Panc1 (cell line): ENCODE results near the gene IGFN1. TPM values are rescaled to one million over a fixed set of nuclear protein-coding genes. Genes with fewer than 3 reads are reported as not detected.

Experiments
- ATAC-seq: fragments of 200-7000 bp; cut with Tn5 transposase; 2 replicates; pipeline ENCODE4 v1.9.1; 2020; ENCODE audit warnings: mild to moderate bottlenecking, moderate library complexity
- BruUV-seq: library from RNA; stranded (reverse); fragments of 400-500 nt; replicated peaks from 2 replicates; lab custom pipeline; 2021; lab: Mats Ljungman, UMichigan
- CTCF ChIA-PET: fragments of 300-600 bp; sonication (Branson Sonifier 250); formaldehyde crosslinking; loops from one replicate; lab custom pipeline; 2022; ENCODE audit warnings: antibody characterized with exemption; lab: Charles Lee
- POLR2A ChIA-PET: fragments of 300-600 bp; sonication (Branson Sonifier 250); formaldehyde crosslinking; loops from one replicate; lab custom pipeline; 2022; ENCODE audit warnings: antibody characterized with exemption; lab: Charles Lee
- DNase-seq: peaks from one replicate; pipeline ENCODE4 v3.0.0-alpha.2; 2010; ENCODE audit warnings: low read depth, low spot score
- H3K27ac ChIP-seq: 2 replicates; pipeline ENCODE4 v1.5.1; 2011; ENCODE audit warnings: mild to moderate bottlenecking, low read length, inconsistent platforms
- H3K27me3 ChIP-seq: fragments of 200-500 bp; sonication (Bioruptor generic); 2 replicates; pipeline ENCODE4 v1.6.0; 2014; ENCODE audit warnings: low read length, inconsistent platforms; ENCODE audit not compliant: control insufficient read depth, insufficient read depth
- H3K36me3 ChIP-seq: fragments of 200-500 bp; sonication (Bioruptor generic); 2 replicates; pipeline ENCODE4 v1.5.1; 2014; ENCODE audit warnings: inconsistent platforms, mild to moderate bottlenecking, low read length, moderate library complexity; ENCODE audit not compliant: control insufficient read depth, insufficient read depth
- H3K4me1 ChIP-seq: 2 replicates; pipeline ENCODE4 v1.5.1; 2011; ENCODE audit warnings: inconsistent platforms, mild to moderate bottlenecking, low read length, moderate library complexity; ENCODE audit not compliant: control insufficient read depth, insufficient read depth
- H3K4me3 ChIP-seq, 2 experiments: 2 replicates each; pipeline ENCODE4 v1.5.1; 2011 to 2012; ENCODE audit warnings: low read depth in 2 of 2, low read length in 2 of 2, mild to moderate bottlenecking in 2 of 2, inconsistent platforms in 1 of 2, moderate library complexity in 1 of 2
- H3K9me3 ChIP-seq: fragments of 200-500 bp; sonication (Bioruptor generic); 2 replicates; pipeline ENCODE4 v1.5.1; 2014; ENCODE audit warnings: low read depth, mild to moderate bottlenecking, inconsistent platforms, low read length, moderate library complexity; ENCODE audit not compliant: control insufficient read depth, insufficient read depth
- CTCF ChIP-seq: fragments of 450-650 bp; IDR thresholded peaks from 2 replicates; pipeline ENCODE4 v1.5.1; 2017; ENCODE audit warnings: mild to moderate bottlenecking
- POLR2AphosphoS5 ChIP-seq: IDR thresholded peaks from 2 replicates; pipeline ENCODE4 v1.6.1; 2012; ENCODE audit warnings: mild to moderate bottlenecking, low read depth, low read length, moderate library complexity
- REST ChIP-seq, 2 experiments: IDR thresholded peaks; 2 replicates each; pipeline ENCODE4 v1.6.1; 2011 to 2012; ENCODE audit warnings: low read depth in 2 of 2, control low read depth in 1 of 2, low read length in 1 of 2, mild to moderate bottlenecking in 1 of 2, moderate library complexity in 1 of 2; ENCODE audit not compliant: insufficient read depth in 1 of 2
- SIN3A ChIP-seq: IDR thresholded peaks from 2 replicates; pipeline ENCODE4 v1.6.1; 2012; ENCODE audit warnings: low read depth, mild to moderate bottlenecking, low read length, moderate library complexity, borderline replicate concordance; ENCODE audit not compliant: insufficient read depth
- TCF7L2 ChIP-seq: IDR thresholded peaks from 2 replicates; pipeline ENCODE4 v1.6.1; 2011; ENCODE audit warnings: mild to moderate bottlenecking, low read depth, low read length, inconsistent platforms
- in situ Hi-C: cut with HindIII; loops from 2 replicates; pipeline ENCODE4 v1.10.0; 2016; ENCODE audit warnings: low sequenced_read_pairs, low pct_unique_long_range_greater_than_20kb
- intact Hi-C: fragments of 100-400 bp; cut with micrococcal nuclease; formaldehyde crosslinking; loops from one replicate; pipeline ENCODE4 v1.10.0; 2022; ENCODE audit not compliant: unreplicated experiment
- total RNA-seq: library from RNA; stranded (reverse); gene quantifications from one replicate; pipeline ENCODE4 v1.2.1, GENCODE V29; 2021; ENCODE audit not compliant: unreplicated experiment

The IGFN1 gene
- total RNA-seq, 1 experiment from 2014 or later: not detected

GRCh38 chr1:201178718-201179117 is 11.9 kb upstream of the IGFN1 start:
- ChIA-PET CTCF (interaction anchor here (0.5 kb wide), 1 partner anchor 158 kb away, joined by 6 read pairs; no protein-coding TSS in a partner anchor), POLR2A (no interaction called here)
- in situ Hi-C loops (no loop called here), intact Hi-C loops (no loop called here)
- no peak for ATAC-seq
- no peak for DNase-seq
- Histone ChIP-seq H3K4me1 (no peaks in the 10 kb centered on the region), H3K9me3 (no peaks in the 10 kb centered on the region), H3K36me3 (no peaks in the 10 kb centered on the region), H3K4me3 (no peak overlapping the region), H3K27me3 (peaks cover 14% of the 10 kb centered on the region), H3K27ac (no peak overlapping the region)
- TF ChIP-seq POLR2AphosphoS5 (no peak), TCF7L2 (no peak), REST (IDR thresholded peaks at IDR 0.05; ENCODE audit: insufficient read depth in 1 of 2, low read depth in 2 of 2, low read length in 1 of 2) (no peak), SIN3A (no peak), CTCF (no peak)
- BruUV-seq: no TSS peak

- DNase-seq (no peak), ATAC-seq (no peak)
- Histone ChIP-seq H3K9me3 (no peaks in the 10 kb centered on the region), H3K27ac (no peak overlapping the region), H3K36me3 (no peaks in the 10 kb centered on the region), H3K4me3 (no peak overlapping the region), H3K27me3 (peaks cover 16% of the 10 kb centered on the region), H3K4me1 (no peaks in the 10 kb centered on the region)
- TF ChIP-seq POLR2AphosphoS5: no peak
- TF ChIP-seq CTCF: no peak
- TF ChIP-seq SIN3A: no peak
- TF ChIP-seq TCF7L2: no peak
- in situ Hi-C loops: no loop called here
- ChIA-PET CTCF (interaction anchor here (0.5 kb wide), 1 partner anchor 585 kb away, joined by 7 read pairs; no protein-coding TSS in a partner anchor), POLR2A (no interaction called here)
- intact Hi-C loops: no loop called here
- BruUV-seq: no TSS peak
Measured at GRCh38 chr1:201180141-201180540, 10.5 kb upstream of the IGFN1 start.
